GM12873 (cell line): ENCODE data around the gene RPS6KA2.

Source experiments
- CTCF ChIP-seq: IDR thresholded peaks from 2 replicates; pipeline ENCODE4 v1.5.1; 2012; ENCODE audit warnings: low read depth, mild to moderate bottlenecking, moderate library complexity, low read length, control low read depth; ENCODE audit not compliant: insufficient read depth; ENCODE audit errors: missing control alignments

The RPS6KA2 gene

GRCh38 chr6:166365221-166365620 is 261.8 kb downstream of the RPS6KA2 start:
- TF ChIP-seq CTCF: no peak

GRCh38 chr6:166364456-166364855 is 262.6 kb downstream of the RPS6KA2 start:
- no peak for TF ChIP-seq CTCF

DNA sequence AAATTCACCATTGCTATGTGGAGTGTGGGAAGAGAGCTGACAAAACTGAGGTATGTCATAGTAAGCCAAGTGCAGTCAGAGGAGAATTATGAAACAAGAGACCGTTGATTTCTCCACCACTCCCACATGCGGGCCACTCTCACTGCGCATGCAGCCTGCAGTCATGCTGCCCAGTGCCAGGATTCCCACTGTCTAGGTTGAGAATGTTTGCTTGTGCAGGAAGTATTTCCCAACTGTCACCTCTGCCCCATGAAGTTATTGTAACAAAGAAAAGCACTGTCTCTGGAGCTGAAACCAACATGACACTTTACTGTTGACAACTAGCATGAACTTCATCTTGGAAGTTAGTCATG is 266.0 kb downstream of the RPS6KA2 start:
- TF ChIP-seq CTCF: no peak

GRCh38 chr6:166360243-166361076 is 266.6 kb downstream of the RPS6KA2 start:
- TF ChIP-seq CTCF: no peak
